Measurements from ENCODE around the gene CEP85L. TPM values are rescaled to one million over a fixed set of nuclear protein-coding genes. Genes with fewer than 3 reads are reported as not detected.

CEP85L gene
- total RNA-seq, 1 donor, result 16.4 TPM

GRCh38 chr6:118565311-118565960 lies 86.0 kb downstream of the CEP85L start:
- H3K4me3 ChIP-seq (ENCODE audit: low read depth, low read length), result no peak overlapping the region
- no peak for DNase-seq (ENCODE audit: low read depth)
- peak; percentile 32 for TF ChIP-seq CTCF (IDR thresholded peaks at IDR 0.05; ENCODE audit: insufficient read depth, low read depth, low read length)

GRCh38 chr6:118562959-118563358 lies 88.4 kb downstream of the CEP85L start:
- H3K4me3 ChIP-seq (ENCODE audit: low read depth, low read length), result no peak overlapping the region
- no peak for TF ChIP-seq CTCF (IDR thresholded peaks at IDR 0.05; ENCODE audit: insufficient read depth, low read depth, low read length)
- DNase-seq (ENCODE audit: low read depth), result no peak

DNA sequence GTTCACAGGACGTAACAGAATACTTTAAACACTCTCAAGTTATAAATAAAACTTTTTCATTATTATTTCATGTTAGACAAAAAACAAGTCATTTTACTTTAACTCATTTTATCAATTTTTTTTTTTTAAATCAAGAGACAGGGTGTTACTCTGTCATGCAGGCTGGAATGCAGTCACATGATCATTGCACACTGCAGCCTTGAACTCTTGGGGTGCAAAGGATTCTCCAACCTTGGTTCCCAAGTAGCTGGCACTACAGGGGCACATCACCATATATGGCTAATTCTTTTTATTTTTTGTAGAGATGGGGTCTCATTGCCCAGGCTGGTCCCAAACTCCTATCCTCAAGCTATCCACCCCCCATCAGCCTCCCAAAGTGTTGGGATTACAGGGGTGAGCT lies 89.1 kb downstream of the CEP85L start:
- no peak overlapping the region for H3K4me3 ChIP-seq (ENCODE audit: low read depth, low read length)
- DNase-seq (ENCODE audit: low read depth), result no peak
- no peak for TF ChIP-seq CTCF (IDR thresholded peaks at IDR 0.05; ENCODE audit: insufficient read depth, low read depth, low read length)

- no peak for TF ChIP-seq CTCF (IDR thresholded peaks at IDR 0.05; ENCODE audit: insufficient read depth, low read depth, low read length)
- no peak overlapping the region for H3K4me3 ChIP-seq (ENCODE audit: low read depth, low read length)
- no peak for DNase-seq (ENCODE audit: low read depth)
These were observed 91.7 kb downstream of the CEP85L start for GRCh38 chr6:118559659-118560058.

DNA sequence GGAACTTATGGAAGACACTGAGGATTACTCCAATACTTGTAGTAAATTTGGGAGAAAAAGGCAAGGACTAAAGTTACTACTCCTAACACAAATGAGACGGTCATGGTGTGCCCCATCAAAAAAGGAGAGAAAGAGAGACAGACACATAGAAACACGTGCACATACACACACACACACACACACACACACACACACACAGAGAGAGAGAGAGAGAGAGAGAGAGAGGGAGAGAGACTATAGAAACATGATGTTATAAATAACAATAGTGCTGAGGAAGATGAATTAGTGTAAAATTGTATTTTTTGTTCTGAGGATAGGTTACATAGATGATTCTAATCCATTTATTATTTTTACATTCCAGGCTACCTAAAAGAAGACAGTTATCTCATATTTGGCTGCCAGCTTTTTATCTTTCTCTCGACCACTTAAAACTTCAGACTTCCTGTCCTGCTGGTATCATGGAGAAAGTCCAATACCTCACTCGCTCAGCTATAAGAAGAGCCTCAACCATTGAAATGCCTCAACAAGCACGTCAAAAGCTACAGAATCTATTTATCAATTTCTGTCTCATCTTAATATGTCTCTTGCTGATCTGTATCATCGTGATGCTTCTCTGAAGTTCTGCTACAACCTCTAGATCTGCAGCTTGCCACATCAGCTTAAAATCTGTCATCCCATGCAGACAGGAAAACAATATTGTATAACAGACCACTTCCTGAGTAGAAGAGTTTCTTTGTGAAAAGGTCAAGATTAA lies 92.8 kb downstream of the CEP85L start:
- no peak for TF ChIP-seq CTCF (IDR thresholded peaks at IDR 0.05; ENCODE audit: insufficient read depth, low read depth, low read length)
- H3K4me3 ChIP-seq (ENCODE audit: low read depth, low read length), result no peak overlapping the region
- DNase-seq (ENCODE audit: low read depth), result peak; percentile 29

GRCh38 chr6:118554698-118555097 lies 96.7 kb downstream of the CEP85L start:
- H3K4me3 ChIP-seq (ENCODE audit: low read depth, low read length), result no peak overlapping the region
- no peak for TF ChIP-seq CTCF (IDR thresholded peaks at IDR 0.05; ENCODE audit: insufficient read depth, low read depth, low read length)
- no peak for DNase-seq (ENCODE audit: low read depth)

Data from fibroblast of villous mesenchyme (primary cell).